HEK293 (cell line): ENCODE measurements around the gene CRYBG2.

Experiments
- CTCF ChIA-PET: fragments of 350-600 bp; formaldehyde crosslinking; extraction: SDS; loops from one replicate; lab custom pipeline; 2021; ENCODE audit warnings: antibody characterized with exemption; lab: Yijun Ruan, JAX
- POLR2A ChIA-PET: fragments of 300-600 bp; formaldehyde crosslinking; extraction: SDS; loops from one replicate; lab custom pipeline; 2020; ENCODE audit warnings: antibody characterized with exemption, inconsistent platforms; lab: Yijun Ruan, JAX
- H3K27ac ChIP-seq: fragments of 200-500 bp; sonication (Bioruptor generic); 2 replicates; pipeline ENCODE4 v1.5.1; 2014; ENCODE audit warnings: low read depth, low read length, control low read depth, inconsistent platforms; ENCODE audit errors: extremely low read depth
- H3K36me3 ChIP-seq, 2 experiments: fragments of 200-500 bp in 1 of 2; sonication (Bioruptor generic) in 1 of 2; 1 replicate in 1 of 2; 2 replicates in 1 of 2; pipeline ENCODE4 v1.5.1; 2014 to 2017; ENCODE audit warnings: inconsistent platforms in 2 of 2, low read length in 2 of 2; ENCODE audit not compliant: control insufficient read depth in 2 of 2, insufficient read depth in 1 of 2
- H3K4me1 ChIP-seq: fragments of 200-500 bp; sonication (Bioruptor generic); 2 replicates; pipeline ENCODE4 v1.5.1; 2014; ENCODE audit warnings: mild to moderate bottlenecking, low read length, inconsistent platforms; ENCODE audit not compliant: control insufficient read depth, insufficient read depth
- H3K4me3 ChIP-seq: 2 replicates; pipeline ENCODE4 v1.5.1; 2011; ENCODE audit warnings: low read depth, mild to moderate bottlenecking, control low read depth, low read length, moderate library complexity
- H3K9me3 ChIP-seq: fragments of 200-500 bp; sonication (Bioruptor generic); 2 replicates; pipeline ENCODE4 v1.5.1; 2014; ENCODE audit warnings: low read depth, low read length, inconsistent platforms; ENCODE audit not compliant: control insufficient read depth, insufficient read depth
- BCL11B ChIP-seq: fragments of 450-650 bp; formaldehyde crosslinking; IDR thresholded peaks from 2 replicates; pipeline ENCODE4 v1.5.1; 2016; ENCODE audit warnings: low read depth, missing biosample characterization, missing genetic modification characterization
- IKZF3 ChIP-seq: fragments of 450-650 bp; IDR thresholded peaks from 2 replicates; pipeline ENCODE4 v1.5.0; 2018; ENCODE audit warnings: missing biosample characterization, mild to moderate bottlenecking, missing genetic modification characterization, moderate library complexity
- KLF7 ChIP-seq: fragments of 450-650 bp; formaldehyde crosslinking; IDR thresholded peaks from 2 replicates; pipeline ENCODE4 v1.5.1; 2016; ENCODE audit warnings: missing biosample characterization, missing genetic modification characterization, borderline replicate concordance
- MYNN ChIP-seq: fragments of 450-650 bp; formaldehyde crosslinking; IDR thresholded peaks from 2 replicates; pipeline ENCODE4 v1.5.1; 2016; ENCODE audit warnings: missing biosample characterization, missing genetic modification characterization, borderline replicate concordance
- SP7 ChIP-seq: fragments of 450-650 bp; formaldehyde crosslinking; IDR thresholded peaks from 2 replicates; pipeline ENCODE4 v1.5.1; 2016; ENCODE audit warnings: missing biosample characterization, missing genetic modification characterization
- ZFP69B ChIP-seq: fragments of 450-650 bp; formaldehyde crosslinking; IDR thresholded peaks from 2 replicates; pipeline ENCODE4 v1.5.1; 2016; ENCODE audit warnings: missing biosample characterization, missing genetic modification characterization
- ZNF146 ChIP-seq: fragments of 450-650 bp; formaldehyde crosslinking; IDR thresholded peaks from 2 replicates; pipeline ENCODE4 v1.5.1; 2016; ENCODE audit warnings: missing biosample characterization, missing genetic modification characterization
- ZNF155 ChIP-seq: fragments of 450-650 bp; formaldehyde crosslinking; IDR thresholded peaks from 2 replicates; pipeline ENCODE4 v1.5.1; 2016; ENCODE audit warnings: missing biosample characterization, missing genetic modification characterization
- ZNF169 ChIP-seq: fragments of 450-650 bp; formaldehyde crosslinking; IDR thresholded peaks from 2 replicates; pipeline ENCODE4 v1.5.1; 2016; ENCODE audit warnings: missing biosample characterization, missing genetic modification characterization
- ZNF19 ChIP-seq: fragments of 450-650 bp; formaldehyde crosslinking; IDR thresholded peaks from 2 replicates; pipeline ENCODE4; 2016; ENCODE audit warnings: missing biosample characterization, missing genetic modification characterization, low read depth
- ZNF214 ChIP-seq: fragments of 450-650 bp; formaldehyde crosslinking; IDR thresholded peaks from 2 replicates; pipeline ENCODE4 v1.5.1; 2017; ENCODE audit warnings: missing biosample characterization, mild to moderate bottlenecking, missing genetic modification characterization, borderline replicate concordance
- ZNF239 ChIP-seq: fragments of 450-650 bp; formaldehyde crosslinking; IDR thresholded peaks from 2 replicates; pipeline ENCODE4 v1.5.1; 2016; ENCODE audit warnings: missing biosample characterization, missing genetic modification characterization
- ZNF248 ChIP-seq: fragments of 450-650 bp; formaldehyde crosslinking; IDR thresholded peaks from 2 replicates; pipeline ENCODE4 v1.5.1; 2017; ENCODE audit warnings: missing biosample characterization, missing genetic modification characterization
- ZNF292 ChIP-seq: fragments of 450-650 bp; formaldehyde crosslinking; IDR thresholded peaks from 2 replicates; pipeline ENCODE4 v1.5.1; 2016; ENCODE audit warnings: low read depth, missing biosample characterization, missing genetic modification characterization, borderline replicate concordance
- ZNF302 ChIP-seq: fragments of 450-650 bp; formaldehyde crosslinking; IDR thresholded peaks from 2 replicates; pipeline ENCODE4 v1.5.1; 2016; ENCODE audit warnings: missing biosample characterization, missing genetic modification characterization, low read depth
- ZNF426 ChIP-seq: fragments of 450-650 bp; formaldehyde crosslinking; IDR thresholded peaks from 2 replicates; pipeline ENCODE4 v1.5.1; 2017; ENCODE audit warnings: missing biosample characterization, missing genetic modification characterization, mild to moderate bottlenecking, inconsistent platforms, moderate library complexity
- ZNF560 ChIP-seq: fragments of 450-650 bp; formaldehyde crosslinking; IDR thresholded peaks from 2 replicates; pipeline ENCODE4 v1.5.1; 2017; ENCODE audit warnings: missing biosample characterization, missing genetic modification characterization, borderline replicate concordance
- ZNF664 ChIP-seq: fragments of 450-650 bp; formaldehyde crosslinking; IDR thresholded peaks from 2 replicates; pipeline ENCODE4 v1.5.1; 2016; ENCODE audit warnings: missing biosample characterization, missing genetic modification characterization
- ZNF76 ChIP-seq: fragments of 450-650 bp; formaldehyde crosslinking; IDR thresholded peaks from 2 replicates; pipeline ENCODE4; 2016; ENCODE audit warnings: low read depth, missing biosample characterization, missing genetic modification characterization, borderline replicate concordance
- TF ChIP-seq, protein P1 (sequence below): fragments of 450-650 bp; formaldehyde crosslinking; IDR thresholded peaks from 2 replicates; pipeline ENCODE4 v1.5.1; 2016; ENCODE audit warnings: missing biosample characterization, missing genetic modification characterization
- TF ChIP-seq, protein P2 (sequence below): fragments of 450-650 bp; formaldehyde crosslinking; IDR thresholded peaks from 2 replicates; pipeline ENCODE4 v1.5.1; 2017; ENCODE audit warnings: missing biosample characterization, missing genetic modification characterization
- TF ChIP-seq, protein P3 (sequence below): fragments of 450-650 bp; formaldehyde crosslinking; IDR thresholded peaks from 2 replicates; pipeline ENCODE4 v1.5.1; 2016; ENCODE audit warnings: missing biosample characterization, missing genetic modification characterization, low read depth

The CRYBG2 gene

DNA sequence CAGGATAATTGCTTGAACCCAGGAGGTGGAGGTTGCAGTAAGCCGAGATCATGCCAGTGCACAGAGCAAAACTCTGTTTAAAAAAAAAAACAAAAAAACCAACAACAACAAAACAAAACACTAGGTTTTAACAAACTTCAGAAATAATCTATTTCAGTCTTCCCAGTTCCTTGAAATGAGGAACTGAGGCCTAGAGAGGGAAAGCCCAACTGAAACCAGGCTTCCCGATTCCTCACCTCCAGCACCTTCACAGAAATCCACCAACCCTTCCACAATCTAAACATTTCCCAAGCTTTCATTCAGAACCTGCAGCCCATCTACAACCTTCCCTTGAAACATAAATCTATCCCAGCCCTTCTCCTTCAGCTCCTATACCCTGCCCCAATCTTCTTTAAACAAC lies 36.8 kb downstream of the CRYBG2 start:
- no peaks in the 10 kb centered on the region for H3K9me3 ChIP-seq
- no peak overlapping the region for H3K4me3 ChIP-seq
- TF ChIP-seq ZFP69B (tag by site-specific recombination): no peak
- no peak for TF ChIP-seq MYNN (tag by site-specific recombination)
- no peak for TF ChIP-seq ZNF426
- no peak for TF ChIP-seq ZNF146
- TF ChIP-seq BCL11B (tag by site-specific recombination): no peak
- no peak for TF ChIP-seq ZNF292 (tag by site-specific recombination)
- TF ChIP-seq ZNF155 (tag by site-specific recombination): no peak
- TF ChIP-seq SP7 (tag by site-specific recombination): no peak
- TF ChIP-seq ZNF214 (tag by site-specific recombination): no peak
- no peak for TF ChIP-seq ZNF239 (tag by site-specific recombination)
- TF ChIP-seq IKZF3: no peak
- no peak for TF ChIP-seq ZNF664 (tag by site-specific recombination)
- no peak for TF ChIP-seq KLF7
- H3K27ac ChIP-seq: no peak overlapping the region
- POLR2A ChIA-PET: interaction anchor here (1.2 to 1.7 kb wide), 2 partner anchors 33 to 38 kb away, joined by 3 to 4 read pairs; partner anchors contain the start of gene SH3BGRL3
- peaks cover 0 to 4% of the 10 kb centered on the region in 2 experiments; a peak in 1 of 3 replicates for H3K36me3 ChIP-seq
- H3K4me1 ChIP-seq: no peaks in the 10 kb centered on the region
- CTCF ChIA-PET: interaction anchor here (0.6 to 11.1 kb wide), 8 partner anchors 11 to 127 kb away, joined by 3 to 203 read pairs (median 4); partner anchors contain the start of gene CATSPER4

DNA sequence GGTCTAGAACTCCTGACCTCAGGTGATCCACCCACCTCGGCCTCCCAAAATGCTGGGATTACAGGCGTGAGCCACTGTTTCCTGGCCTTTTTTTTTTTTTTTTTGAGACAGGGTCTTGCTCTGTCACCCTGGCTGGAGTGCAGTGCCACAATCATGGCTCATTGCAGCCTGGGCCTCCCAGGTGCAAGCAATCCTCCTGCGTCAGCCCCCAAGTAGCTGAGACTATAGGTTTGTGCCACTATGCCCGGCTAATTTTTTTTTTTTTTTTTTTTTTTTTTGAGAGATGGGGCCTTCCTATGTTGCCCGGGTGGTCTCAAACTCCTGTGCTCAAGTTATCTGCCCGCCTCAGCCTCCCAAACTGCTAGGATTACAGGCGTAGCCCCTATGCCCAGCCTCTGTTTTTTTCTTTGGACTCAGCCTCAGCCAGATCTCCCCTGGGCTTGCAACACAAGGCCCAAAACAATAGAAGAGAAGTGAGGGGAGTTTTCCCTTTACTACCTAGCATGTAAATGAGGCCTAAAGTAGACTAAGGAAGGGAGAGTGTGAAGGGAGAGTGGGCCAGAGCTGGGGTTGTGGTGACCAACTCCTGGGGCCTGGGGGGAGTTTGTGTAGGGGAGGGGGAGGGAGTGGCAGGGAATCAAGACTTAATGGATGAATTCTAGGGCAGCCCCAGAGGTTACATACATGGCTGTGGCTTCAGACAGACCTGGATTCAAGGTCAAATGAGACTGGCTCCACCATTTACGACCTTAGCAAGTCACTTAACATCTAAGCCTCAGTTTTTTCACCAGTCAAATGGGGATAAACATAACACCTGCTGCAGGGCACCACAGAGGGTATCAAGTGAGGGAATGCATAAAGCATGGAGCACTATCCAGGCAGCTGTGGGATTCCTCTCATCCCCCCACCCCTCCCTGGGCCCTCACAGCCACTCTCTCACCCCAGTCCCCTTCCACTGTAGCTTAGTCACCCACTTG lies 37.8 kb downstream of the CRYBG2 start:
- TF ChIP-seq, protein P1, sequence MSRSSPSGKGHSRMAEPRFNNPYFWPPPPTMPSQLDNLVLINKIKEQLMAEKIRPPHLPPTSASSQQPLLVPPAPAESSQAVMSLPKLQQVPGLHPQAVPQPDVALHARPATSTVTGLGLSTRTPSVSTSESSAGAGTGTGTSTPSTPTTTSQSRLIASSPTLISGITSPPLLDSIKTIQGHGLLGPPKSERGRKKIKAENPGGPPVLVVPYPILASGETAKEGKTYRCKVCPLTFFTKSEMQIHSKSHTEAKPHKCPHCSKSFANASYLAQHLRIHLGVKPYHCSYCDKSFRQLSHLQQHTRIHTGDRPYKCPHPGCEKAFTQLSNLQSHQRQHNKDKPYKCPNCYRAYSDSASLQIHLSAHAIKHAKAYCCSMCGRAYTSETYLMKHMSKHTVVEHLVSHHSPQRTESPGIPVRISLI (tag by site-specific recombination): peak; percentile 80
- TF ChIP-seq, protein P2, sequence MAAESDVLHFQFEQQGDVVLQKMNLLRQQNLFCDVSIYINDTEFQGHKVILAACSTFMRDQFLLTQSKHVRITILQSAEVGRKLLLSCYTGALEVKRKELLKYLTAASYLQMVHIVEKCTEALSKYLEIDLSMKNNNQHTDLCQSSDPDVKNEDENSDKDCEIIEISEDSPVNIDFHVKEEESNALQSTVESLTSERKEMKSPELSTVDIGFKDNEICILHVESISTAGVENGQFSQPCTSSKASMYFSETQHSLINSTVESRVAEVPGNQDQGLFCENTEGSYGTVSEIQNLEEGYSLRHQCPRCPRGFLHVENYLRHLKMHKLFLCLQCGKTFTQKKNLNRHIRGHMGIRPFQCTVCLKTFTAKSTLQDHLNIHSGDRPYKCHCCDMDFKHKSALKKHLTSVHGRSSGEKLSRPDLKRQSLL: no peak
- ChIA-PET POLR2A (interaction anchor here (0.7 to 0.9 kb wide), 2 partner anchors 16 to 189 kb away, joined by 4 to 5 read pairs; no protein-coding TSS in a partner anchor), CTCF (interaction anchor here (0.6 to 11.1 kb wide), 5 partner anchors 28 to 574 kb away, joined by 3 to 203 read pairs (median 3); partner anchors contain the start of gene GPN2)
- Histone ChIP-seq H3K9me3 (no peaks in the 10 kb centered on the region), H3K4me1 (no peaks in the 10 kb centered on the region), H3K36me3 (no peaks in the 10 kb centered on the region), H3K27ac (no peak overlapping the region), H3K4me3 (no peak overlapping the region)

DNA sequence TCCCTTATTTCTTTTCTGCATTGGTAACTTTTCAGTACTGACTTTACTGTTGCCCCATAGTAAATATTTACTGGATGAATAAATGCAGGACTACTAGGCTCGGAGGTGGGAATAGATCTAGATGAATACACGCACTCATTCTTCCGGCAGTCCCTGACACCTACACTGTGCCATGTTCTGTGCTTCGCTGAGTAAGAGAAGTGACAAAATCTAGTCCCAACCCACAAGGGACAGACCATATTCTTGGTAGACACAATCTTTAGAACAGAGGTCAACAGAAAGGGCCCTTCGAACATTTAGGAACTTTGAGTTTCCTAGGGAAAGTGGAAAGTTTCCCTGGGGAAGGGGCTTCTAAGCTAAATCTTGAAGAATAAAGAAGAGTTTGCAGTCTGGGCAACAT lies 39.4 kb downstream of the CRYBG2 start:
- Histone ChIP-seq H3K9me3 (no peaks in the 10 kb centered on the region), H3K4me3 (no peak overlapping the region), H3K36me3 (no peaks in the 10 kb centered on the region)
- ChIA-PET POLR2A (interaction anchor here (0.6 to 1.1 kb wide), 2 partner anchors 25 to 65 kb away, joined by 3 to 5 read pairs; no protein-coding TSS in a partner anchor), CTCF (interaction anchor here (0.7 to 11.1 kb wide), 6 partner anchors 27 to 155 kb away, joined by 3 to 203 read pairs (median 3); partner anchors contain the start of gene SH3BGRL3)
- TF ChIP-seq ZNF560 (tag by site-specific recombination) (no peak), ZNF19 (no peak), ZNF169 (no peak), ZNF76 (tag by site-specific recombination) (no peak), ZNF248 (tag by site-specific recombination) (no peak), ZNF426 (no peak), ZNF302 (tag by site-specific recombination) (no peak), ZNF664 (tag by site-specific recombination) (no peak)
- TF ChIP-seq, protein P3, sequence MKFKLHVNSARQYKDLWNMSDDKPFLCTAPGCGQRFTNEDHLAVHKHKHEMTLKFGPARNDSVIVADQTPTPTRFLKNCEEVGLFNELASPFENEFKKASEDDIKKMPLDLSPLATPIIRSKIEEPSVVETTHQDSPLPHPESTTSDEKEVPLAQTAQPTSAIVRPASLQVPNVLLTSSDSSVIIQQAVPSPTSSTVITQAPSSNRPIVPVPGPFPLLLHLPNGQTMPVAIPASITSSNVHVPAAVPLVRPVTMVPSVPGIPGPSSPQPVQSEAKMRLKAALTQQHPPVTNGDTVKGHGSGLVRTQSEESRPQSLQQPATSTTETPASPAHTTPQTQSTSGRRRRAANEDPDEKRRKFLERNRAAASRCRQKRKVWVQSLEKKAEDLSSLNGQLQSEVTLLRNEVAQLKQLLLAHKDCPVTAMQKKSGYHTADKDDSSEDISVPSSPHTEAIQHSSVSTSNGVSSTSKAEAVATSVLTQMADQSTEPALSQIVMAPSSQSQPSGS (tag by site-specific recombination): no peak
- TF ChIP-seq, all 188 proteins: peak for 0
- Histone ChIP-seq H3K27ac (no peak overlapping the region), H3K4me1 (no peaks in the 10 kb centered on the region)
